Ishikawa (cell line): ENCODE data around the gene GBA3.

Experiments used
- CEBPB ChIP-seq: IDR thresholded peaks from 2 replicates; pipeline ENCODE4 v1.6.1; 2012
- CREB1 ChIP-seq: IDR thresholded peaks from 2 replicates; pipeline ENCODE4 v1.6.1; 2012; ENCODE audit warnings: low read depth
- EGR1 ChIP-seq: IDR thresholded peaks from 2 replicates; pipeline ENCODE4 v1.6.1; 2012
- EP300 ChIP-seq: IDR thresholded peaks from 2 replicates; pipeline ENCODE4 v1.6.1; 2012; ENCODE audit warnings: borderline replicate concordance
- FOXM1 ChIP-seq: IDR thresholded peaks from 2 replicates; pipeline ENCODE4 v1.6.1; 2012; ENCODE audit warnings: low read depth, borderline replicate concordance
- NFIC ChIP-seq: IDR thresholded peaks from 2 replicates; pipeline ENCODE4 v1.6.1; 2012
- RAD21 ChIP-seq: IDR thresholded peaks from 2 replicates; pipeline ENCODE4 v1.6.1; 2012; ENCODE audit warnings: low read depth
- REST ChIP-seq: IDR thresholded peaks from 2 replicates; pipeline ENCODE4 v1.6.1; 2012; ENCODE audit warnings: low read depth, mild to moderate bottlenecking
- TAF1 ChIP-seq: IDR thresholded peaks from 2 replicates; pipeline ENCODE4 v1.6.1; 2012; ENCODE audit warnings: low read depth, mild to moderate bottlenecking
- TCF12 ChIP-seq: IDR thresholded peaks from 2 replicates; pipeline ENCODE4 v1.6.1; 2012; ENCODE audit warnings: low read depth
- TEAD4 ChIP-seq: IDR thresholded peaks from 2 replicates; pipeline ENCODE4 v1.6.1; 2012
- YY1 ChIP-seq: IDR thresholded peaks from 2 replicates; pipeline ENCODE4 v1.6.1; 2012; ENCODE audit warnings: low read depth
- ZBTB7A ChIP-seq: IDR thresholded peaks from 2 replicates; pipeline ENCODE4 v1.6.1; 2012; ENCODE audit warnings: low read depth
- TF ChIP-seq, protein P1 (sequence below): IDR thresholded peaks from 2 replicates; pipeline ENCODE4 v1.6.1; 2012
- TF ChIP-seq, protein P2 (sequence below): IDR thresholded peaks from 2 replicates; pipeline ENCODE4 v1.6.1; 2012

The GBA3 gene

DNA sequence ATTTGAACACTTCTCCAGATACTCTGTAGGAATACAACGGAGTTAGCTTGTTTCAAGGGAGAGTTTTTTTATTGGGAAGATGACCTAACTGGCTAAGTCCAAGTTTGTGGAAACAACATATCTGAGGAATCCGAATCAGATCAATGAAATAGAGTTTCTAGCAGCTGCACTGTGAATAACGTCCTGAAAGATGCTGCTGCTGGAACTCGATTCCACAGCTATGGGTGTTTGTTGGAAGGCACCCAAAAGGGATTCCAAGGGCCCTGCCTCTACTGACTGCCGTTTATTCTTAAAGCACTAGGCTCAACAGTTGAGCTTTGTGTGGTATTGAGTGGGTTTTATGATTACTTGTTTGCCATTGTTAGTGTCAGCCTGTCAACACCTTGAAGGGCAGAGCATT, 6.6 kb upstream of the GBA3 start:
- no peak for TF ChIP-seq TAF1
- no peak for TF ChIP-seq EGR1
- TF ChIP-seq NFIC = no peak
- TF ChIP-seq TCF12 = no peak
- no peak for TF ChIP-seq RAD21
- no peak for TF ChIP-seq CREB1
- TF ChIP-seq REST = no peak

DNA sequence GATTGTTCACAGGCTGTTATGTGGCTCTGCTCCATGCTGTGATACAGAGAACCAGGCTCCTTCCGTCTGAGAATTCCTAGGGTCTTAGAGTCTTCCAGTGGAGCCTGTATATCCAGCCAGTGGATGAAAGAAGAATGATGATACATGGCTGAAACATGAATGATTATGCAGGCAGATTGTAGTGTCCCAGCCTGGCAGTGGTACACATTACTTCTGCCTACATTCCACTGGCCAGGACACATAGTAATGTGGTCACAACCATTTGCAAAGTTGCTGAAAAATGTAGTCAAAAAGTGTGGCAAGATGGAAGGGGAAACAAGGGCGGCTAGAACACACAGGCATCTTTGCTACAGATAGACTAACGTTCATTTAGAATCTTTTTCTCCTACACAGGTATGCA, 4.5 kb upstream of the GBA3 start:
- no peak for TF ChIP-seq CREB1
- TF ChIP-seq NFIC = no peak
- TF ChIP-seq TCF12 = no peak
- TF ChIP-seq TAF1 = no peak
- TF ChIP-seq TEAD4 = no peak
- TF ChIP-seq EGR1 = no peak
- TF ChIP-seq ZBTB7A = no peak
- TF ChIP-seq YY1 = no peak
- no peak for TF ChIP-seq CEBPB
- TF ChIP-seq, protein P1, sequence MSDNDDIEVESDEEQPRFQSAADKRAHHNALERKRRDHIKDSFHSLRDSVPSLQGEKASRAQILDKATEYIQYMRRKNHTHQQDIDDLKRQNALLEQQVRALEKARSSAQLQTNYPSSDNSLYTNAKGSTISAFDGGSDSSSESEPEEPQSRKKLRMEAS = no peak
- TF ChIP-seq FOXM1 = no peak
- TF ChIP-seq EP300 = no peak
- TF ChIP-seq, protein P2, sequence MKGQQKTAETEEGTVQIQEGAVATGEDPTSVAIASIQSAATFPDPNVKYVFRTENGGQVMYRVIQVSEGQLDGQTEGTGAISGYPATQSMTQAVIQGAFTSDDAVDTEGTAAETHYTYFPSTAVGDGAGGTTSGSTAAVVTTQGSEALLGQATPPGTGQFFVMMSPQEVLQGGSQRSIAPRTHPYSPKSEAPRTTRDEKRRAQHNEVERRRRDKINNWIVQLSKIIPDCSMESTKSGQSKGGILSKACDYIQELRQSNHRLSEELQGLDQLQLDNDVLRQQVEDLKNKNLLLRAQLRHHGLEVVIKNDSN = no peak
- no peak for TF ChIP-seq REST
- TF ChIP-seq RAD21 = no peak

- no peak for TF ChIP-seq TCF12
- TF ChIP-seq, protein P2 = no peak
Observed at GRCh38 chr4:22689428-22689827, 3.3 kb upstream of the GBA3 start.

DNA sequence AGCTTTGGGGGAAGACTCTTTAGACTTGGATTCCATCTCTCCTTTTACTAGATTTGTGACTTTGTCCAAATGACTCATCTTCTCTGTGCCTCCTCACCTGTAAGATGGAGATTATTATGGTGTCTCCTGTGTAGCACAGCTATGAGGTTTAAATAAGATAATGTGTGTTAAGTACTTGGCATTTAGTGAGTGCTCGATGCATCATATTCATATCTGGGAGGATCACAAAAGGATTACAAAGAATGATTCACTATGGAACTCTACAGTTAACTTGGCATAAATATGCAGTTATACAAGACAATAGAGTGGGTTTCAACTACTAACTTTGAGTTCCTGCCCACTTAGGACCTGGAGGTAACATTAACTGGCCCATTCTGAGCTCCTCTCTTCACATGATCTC, 2.3 kb downstream of the GBA3 start:
- TF ChIP-seq RAD21 = no peak
- TF ChIP-seq TEAD4 = no peak
- TF ChIP-seq FOXM1 = no peak

DNA sequence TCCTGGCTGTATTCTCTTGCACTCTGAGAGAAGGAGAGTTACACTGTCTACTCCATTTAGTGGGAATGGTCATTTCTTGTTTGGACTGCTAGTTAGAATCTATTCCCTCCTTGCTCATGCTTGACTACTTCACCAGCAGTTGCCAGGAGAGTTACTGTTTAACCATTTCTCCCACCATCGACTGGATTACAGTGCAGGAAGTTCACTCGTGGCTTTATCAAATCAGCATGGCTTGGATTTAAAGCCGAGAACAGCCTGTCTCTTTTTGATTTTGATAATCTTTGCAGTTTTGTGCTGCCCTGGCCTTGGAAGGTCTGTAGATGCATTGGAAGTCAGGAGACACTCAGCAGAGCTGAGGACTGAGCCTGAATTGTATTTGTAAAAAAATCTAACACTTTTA, 3.2 kb downstream of the GBA3 start:
- TF ChIP-seq YY1 = no peak
- no peak for TF ChIP-seq TAF1
- TF ChIP-seq CEBPB = no peak
- TF ChIP-seq NFIC = no peak
- no peak for TF ChIP-seq EP300
- no peak for TF ChIP-seq REST
- TF ChIP-seq FOXM1 = no peak
- TF ChIP-seq ZBTB7A = no peak
- TF ChIP-seq, protein P2 = no peak
- no peak for TF ChIP-seq EGR1

GRCh38 chr4:22703912-22704311, 11.2 kb downstream of the GBA3 start:
- TF ChIP-seq, protein P1 = no peak
- TF ChIP-seq TAF1 (no peak), FOXM1 (no peak), TEAD4 (no peak)
